OCI-LY7 (cell line): ENCODE results near the gene NXPH1. TPM values are rescaled to one million over a fixed set of nuclear protein-coding genes. Genes with fewer than 3 reads are reported as not detected.
A peak's percentile ranks its signal among the peaks of the same experiment; 100 is the strongest.

Experiments used
- BruUV-seq: library from RNA; stranded (reverse); fragments of 400-500 nt; replicated peaks from 2 replicates; lab custom pipeline; 2021; lab: Mats Ljungman, UMichigan
- CTCF ChIA-PET: fragments of 300-600 bp; sonication (Branson Sonifier 250); formaldehyde crosslinking; loops from one replicate; lab custom pipeline; 2022; ENCODE audit warnings: antibody characterized with exemption; ENCODE audit not compliant: unreplicated experiment; lab: Charles Lee
- POLR2A ChIA-PET: fragments of 300-600 bp; sonication (Branson Sonifier 250); formaldehyde crosslinking; loops from one replicate; lab custom pipeline; 2022; ENCODE audit warnings: antibody characterized with exemption; lab: Charles Lee
- DNase-seq: peaks from one replicate; pipeline ENCODE4 v3.0.0-alpha.2; 2015; ENCODE audit warnings: low spot score
- H2AFZ ChIP-seq: fragments of 200-600 bp; sonication (generic), shearing (Covaris generic); 2 replicates; pipeline ENCODE4 v1.6.1; 2014; ENCODE audit warnings: mild to moderate bottlenecking, antibody characterized with exemption, low read length, moderate library complexity
- H3K27ac ChIP-seq: fragments of 200-600 bp; sonication (generic); 2 replicates; pipeline ENCODE4 v1.5.1; 2014; ENCODE audit warnings: mixed run types, low read depth, mild to moderate bottlenecking, moderate library complexity, low read length, inconsistent platforms; ENCODE audit not compliant: poor library complexity, severe bottlenecking
- H3K36me3 ChIP-seq: fragments of 200-600 bp; sonication (generic); 2 replicates; pipeline ENCODE4 v1.6.1; 2014; ENCODE audit warnings: mild to moderate bottlenecking, antibody characterized with exemption, low read length, moderate library complexity, mixed read lengths; ENCODE audit not compliant: insufficient read depth
- H3K4me1 ChIP-seq: fragments of 200-600 bp; sonication (generic); 2 replicates; pipeline ENCODE4 v1.5.1; 2014; ENCODE audit warnings: mild to moderate bottlenecking, low read length; ENCODE audit not compliant: insufficient read depth, poor library complexity, severe bottlenecking
- H3K4me2 ChIP-seq: fragments of 200-600 bp; sonication (generic); 2 replicates; pipeline ENCODE4 v1.6.1; 2014; ENCODE audit warnings: mild to moderate bottlenecking, low read length
- H3K4me3 ChIP-seq: fragments of 200-600 bp; sonication (generic); 2 replicates; pipeline ENCODE4 v1.5.1; 2014; ENCODE audit warnings: mild to moderate bottlenecking, low read depth, low read length; ENCODE audit not compliant: poor library complexity, severe bottlenecking
- H3K79me2 ChIP-seq: fragments of 200-600 bp; sonication (generic); 2 replicates; pipeline ENCODE4 v1.6.1; 2016; ENCODE audit warnings: low read depth, mild to moderate bottlenecking, low read length, moderate library complexity, mixed read lengths; ENCODE audit not compliant: insufficient read depth
- H3K9me2 ChIP-seq: fragments of 200-600 bp; sonication (generic); 2 replicates; pipeline ENCODE4 v1.6.1; 2016; ENCODE audit warnings: mild to moderate bottlenecking, low read length, mixed read lengths; ENCODE audit not compliant: insufficient read depth
- H3K9me3 ChIP-seq: fragments of 200-600 bp; sonication (generic); 2 replicates; pipeline ENCODE4 v1.6.1; 2014; ENCODE audit warnings: mild to moderate bottlenecking, mixed run types, low read length, mixed read lengths
- H4K20me1 ChIP-seq: fragments of 200-600 bp; sonication (generic); 2 replicates; pipeline ENCODE4 v1.6.1; 2014; ENCODE audit warnings: mild to moderate bottlenecking, antibody characterized with exemption, low read length, moderate library complexity, mixed read lengths; ENCODE audit not compliant: insufficient read depth
- CTCF ChIP-seq: fragments of 200-600 bp; sonication (generic); conservative IDR thresholded peaks from 2 replicates; pipeline ENCODE4 v1.5.1; 2014; ENCODE audit warnings: mild to moderate bottlenecking, antibody characterized with exemption, low read length, moderate library complexity, mixed read lengths
- EZH2phosphoT487 ChIP-seq: fragments of 200-600 bp; sonication (generic); IDR thresholded peaks from 2 replicates; pipeline ENCODE4 v1.6.1; 2018; ENCODE audit warnings: low read depth, borderline replicate concordance, mild to moderate bottlenecking, mixed run types, antibody characterized with exemption, low read length, moderate library complexity, mixed read lengths
- intact Hi-C: fragments of 100-400 bp; cut with micrococcal nuclease; formaldehyde crosslinking; loops from one replicate; pipeline ENCODE4 v1.10.0; 2022; ENCODE audit not compliant: unreplicated experiment
- total RNA-seq, 2 experiments: library from RNA; depleted of rRNA in 1 of 2; stranded (reverse); fragments of >200 nt in 1 of 2; shearing (Covaris generic) in 1 of 2; gene quantifications; 2 replicates each; pipeline ENCODE4 v1.2.3, GENCODE V29; 2014 to 2022

The NXPH1 gene
- total RNA-seq, 2 experiments from 2014 or later: not detected

- no TSS peak for BruUV-seq
Measured at GRCh38 chr7:8413600-8413999, 19.8 kb upstream of the NXPH1 start.

GRCh38 chr7:8418629-8419245, 14.7 kb upstream of the NXPH1 start:
- no peaks in the 10 kb centered on the region for H3K79me2 ChIP-seq
- TF ChIP-seq EZH2phosphoT487: no peak
- peak; percentile 97 for TF ChIP-seq CTCF
- BruUV-seq: no TSS peak
- no peaks in the 10 kb centered on the region for H3K9me2 ChIP-seq
- H3K4me2 ChIP-seq: no peak overlapping the region
- intact Hi-C loops: loop anchor here (10.0 kb wide), 1 partner anchor 676 kb away; no protein-coding TSS in a partner anchor
- H4K20me1 ChIP-seq: no peaks in the 10 kb centered on the region
- H3K36me3 ChIP-seq: no peaks in the 10 kb centered on the region
- H3K4me1 ChIP-seq: no peaks in the 10 kb centered on the region
- ChIA-PET POLR2A (no interaction called here), CTCF (no interaction called here)
- H3K9me3 ChIP-seq: no peaks in the 10 kb centered on the region
- no peak overlapping the region for H3K4me3 ChIP-seq
- DNase-seq: peak; percentile 65
- no peak overlapping the region for H2AFZ ChIP-seq
- no peak overlapping the region for H3K27ac ChIP-seq

More at GRCh38 chr7:8413600-8413999, 19.8 kb upstream of the NXPH1 start:
- H3K9me3 ChIP-seq: no peaks in the 10 kb centered on the region
- ChIA-PET POLR2A (no interaction called here), CTCF (interaction anchor here (1.0 kb wide), 1 partner anchor 29 kb away, joined by 3 read pairs; no protein-coding TSS in a partner anchor)
- H3K4me3 ChIP-seq: no peak overlapping the region
- TF ChIP-seq EZH2phosphoT487 (no peak), CTCF (no peak)
- H3K79me2 ChIP-seq: no peaks in the 10 kb centered on the region
- H3K4me2 ChIP-seq: no peak overlapping the region
- H3K9me2 ChIP-seq: no peaks in the 10 kb centered on the region
- no peaks in the 10 kb centered on the region for H3K36me3 ChIP-seq
- intact Hi-C loops: loop anchor here (10.0 kb wide), 1 partner anchor 681 kb away; no protein-coding TSS in a partner anchor
- no peaks in the 10 kb centered on the region for H4K20me1 ChIP-seq
- DNase-seq: no peak
- H3K4me1 ChIP-seq: no peaks in the 10 kb centered on the region
- H3K27ac ChIP-seq: no peak overlapping the region
- H2AFZ ChIP-seq: no peak overlapping the region

DNA sequence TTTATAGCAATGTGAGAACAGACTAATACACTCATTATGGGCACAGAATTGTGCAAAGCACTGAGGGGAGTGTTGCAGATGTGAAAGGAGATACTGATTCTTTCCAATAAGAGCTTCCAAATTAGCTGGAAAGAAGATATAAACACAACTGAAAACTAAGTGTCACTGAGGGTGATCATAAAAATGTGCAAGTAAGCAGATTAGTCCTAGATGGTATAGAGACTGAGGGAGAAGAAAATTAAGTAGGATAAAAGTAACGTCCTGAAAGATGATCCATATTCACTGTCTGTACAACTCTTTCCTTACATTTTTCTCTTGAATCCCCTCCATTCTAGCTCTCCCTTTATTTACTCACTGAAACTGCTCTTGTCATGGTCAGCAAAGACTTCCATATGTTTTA, 11.2 kb upstream of the NXPH1 start:
- ChIA-PET POLR2A (interaction anchor here (0.6 to 0.7 kb wide), 2 partner anchors 23 to 29 kb away, joined by 3 read pairs; no protein-coding TSS in a partner anchor), CTCF (no interaction called here)
- Histone ChIP-seq H3K9me3 (no peaks in the 10 kb centered on the region), H2AFZ (no peak overlapping the region), H3K4me3 (no peak overlapping the region), H3K36me3 (no peaks in the 10 kb centered on the region), H3K27ac (no peak overlapping the region), H4K20me1 (no peaks in the 10 kb centered on the region), H3K4me2 (no peak overlapping the region), H3K9me2 (no peaks in the 10 kb centered on the region), H3K4me1 (no peaks in the 10 kb centered on the region), H3K79me2 (no peaks in the 10 kb centered on the region)
- TF ChIP-seq CTCF: no peak
- TF ChIP-seq EZH2phosphoT487: no peak
- no peak for DNase-seq
- no TSS peak for BruUV-seq
- intact Hi-C loops: loop anchor here (10.0 kb wide), 1 partner anchor 1993 kb away; no protein-coding TSS in a partner anchor
